ENCODE data around the gene CYB5B.

The CYB5B gene

DNA sequence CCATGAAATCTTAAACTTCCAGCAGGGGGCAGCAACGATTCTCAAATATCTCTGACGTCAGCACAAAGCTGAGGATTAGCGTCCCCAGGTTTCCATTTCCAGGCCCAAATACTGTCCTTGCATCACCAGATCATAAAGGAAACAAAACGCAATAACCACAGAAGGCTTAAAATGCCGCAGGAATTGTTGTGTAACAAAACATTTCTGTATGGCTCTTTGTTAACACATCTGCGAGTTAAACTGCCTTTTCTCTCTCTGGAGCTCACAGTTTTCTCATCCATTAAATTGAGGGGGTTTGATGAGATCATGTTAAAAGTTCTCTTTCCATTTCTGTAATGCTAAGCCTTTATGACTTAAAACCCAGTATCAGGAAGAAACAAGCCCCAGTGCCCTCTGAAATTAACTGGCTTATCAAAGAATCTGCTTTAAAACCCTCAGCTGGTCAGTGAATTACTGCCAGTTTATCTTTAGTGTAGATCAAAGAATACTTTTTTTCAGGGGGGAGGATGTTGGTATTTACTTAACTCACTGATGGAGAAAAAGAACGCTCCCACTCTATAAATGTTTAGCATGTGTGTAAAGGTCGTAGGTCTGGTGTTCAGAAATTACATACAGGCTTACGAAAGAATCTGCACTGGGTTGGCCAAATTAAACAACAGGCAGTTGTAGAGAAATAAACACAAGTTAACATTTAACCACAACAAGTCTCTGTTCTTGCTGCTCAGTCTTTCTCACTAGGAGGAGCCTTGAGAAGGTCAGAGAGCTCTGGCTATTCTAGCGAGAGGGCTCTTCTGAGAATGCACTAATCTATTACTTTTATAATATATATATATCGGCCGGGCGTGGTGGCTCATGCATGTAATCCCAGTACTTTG is 28.0 kb upstream of the CYB5B start:
- Histone ChIP-seq H3K27me3 (ENCODE audit: control insufficient read depth, insufficient read depth, low read length) (peaks cover 4% of the 10 kb centered on the region), H3K4me2 (ENCODE audit: low read length) (peak overlapping the region; percentile 57), H3K4me3 (ENCODE audit: low read length) (peak overlapping the region; percentile 2), H3K36me3 (ENCODE audit: insufficient read depth, low read length) (no peaks in the 10 kb centered on the region), H3K9ac (ENCODE audit: low read depth, low read length) (peak overlapping the region; percentile 58), H3K9me3 (replicated peaks; ENCODE audit: low read length) (no peaks in the 10 kb centered on the region), H3K4me1 (ENCODE audit: control insufficient read depth, insufficient read depth, low read length) (peaks cover 32% of the 10 kb centered on the region)

DNA sequence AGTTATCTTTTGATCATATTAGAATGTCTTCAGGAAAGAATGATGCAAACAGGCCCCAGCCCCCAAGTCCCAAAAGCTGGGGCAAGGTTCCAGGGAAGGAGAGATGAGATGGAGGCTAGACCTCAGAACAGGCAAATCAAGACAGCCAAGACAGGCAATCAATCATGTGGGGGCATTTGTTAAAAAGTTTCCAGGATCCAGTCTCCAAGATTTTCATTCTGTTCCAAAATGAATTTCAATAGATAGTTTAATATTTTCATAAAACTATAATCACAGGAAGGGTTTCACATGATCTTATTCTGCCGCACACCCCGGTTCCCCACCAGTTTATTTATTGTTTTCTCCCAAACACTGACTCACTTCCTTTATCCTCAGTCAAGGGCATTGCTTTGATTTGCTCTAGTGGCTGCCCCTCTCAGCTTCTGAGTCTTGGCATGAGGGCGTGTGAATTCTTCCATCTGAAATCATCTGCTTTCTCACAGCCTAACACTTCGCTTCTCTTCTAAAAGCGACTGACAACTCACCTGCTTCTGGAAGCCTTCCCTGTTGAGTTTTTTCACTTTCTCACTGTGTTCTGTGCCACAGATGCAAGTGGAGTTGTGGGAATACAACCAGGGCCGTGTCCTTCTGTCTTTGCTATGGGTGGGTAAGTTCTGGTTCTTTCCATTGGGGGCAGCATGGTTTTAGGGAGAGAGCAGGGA is 26.4 kb upstream of the CYB5B start:
- H3K4me2 ChIP-seq (ENCODE audit: low read length): peak overlapping the region; percentile 71
- H3K36me3 ChIP-seq (ENCODE audit: insufficient read depth, low read length): no peaks in the 10 kb centered on the region
- peaks cover 4% of the 10 kb centered on the region for H3K27me3 ChIP-seq (ENCODE audit: control insufficient read depth, insufficient read depth, low read length)
- H3K9me3 ChIP-seq (replicated peaks; ENCODE audit: low read length): no peaks in the 10 kb centered on the region
- H3K4me1 ChIP-seq (ENCODE audit: control insufficient read depth, insufficient read depth, low read length): peaks cover 32% of the 10 kb centered on the region
- H3K4me3 ChIP-seq (ENCODE audit: low read length): peak overlapping the region; percentile 25
- H3K9ac ChIP-seq (ENCODE audit: low read depth, low read length): peak overlapping the region; percentile 42

DNA sequence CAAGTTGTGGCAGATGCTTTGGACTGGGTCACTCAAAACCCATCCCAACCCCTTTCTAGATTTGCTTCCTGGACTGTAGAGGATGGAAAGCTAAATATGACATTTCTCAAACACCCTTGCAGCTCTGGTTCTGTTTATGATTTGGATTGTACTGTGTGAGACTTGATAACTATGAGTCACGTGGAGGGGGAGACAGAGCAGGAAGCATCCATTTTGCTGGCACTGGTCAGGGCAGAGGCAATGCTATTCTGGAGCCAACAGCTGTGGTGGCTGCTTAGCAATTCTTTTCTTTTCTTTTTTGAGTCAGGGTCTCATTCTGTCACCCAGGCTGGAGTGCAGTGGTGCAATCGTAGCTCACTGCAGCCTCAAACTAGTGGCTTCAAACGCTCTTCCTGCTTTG is 25.1 kb upstream of the CYB5B start:
- Histone ChIP-seq H3K36me3 (ENCODE audit: insufficient read depth, low read length) (no peaks in the 10 kb centered on the region), H3K4me2 (ENCODE audit: low read length) (no peak overlapping the region), H3K4me3 (ENCODE audit: low read length) (no peak overlapping the region), H3K27me3 (ENCODE audit: control insufficient read depth, insufficient read depth, low read length) (no peaks in the 10 kb centered on the region), H3K9me3 (replicated peaks; ENCODE audit: low read length) (no peaks in the 10 kb centered on the region), H3K4me1 (ENCODE audit: control insufficient read depth, insufficient read depth, low read length) (peaks cover 39% of the 10 kb centered on the region), H3K9ac (ENCODE audit: low read depth, low read length) (no peak overlapping the region)

- no peaks in the 10 kb centered on the region for H3K9me3 ChIP-seq (replicated peaks; ENCODE audit: low read length)
- peaks cover 32% of the 10 kb centered on the region for H3K4me1 ChIP-seq (ENCODE audit: control insufficient read depth, insufficient read depth, low read length)
- H3K4me3 ChIP-seq (ENCODE audit: low read length): no peak overlapping the region
- H3K4me2 ChIP-seq (ENCODE audit: low read length): no peak overlapping the region
- no peak overlapping the region for H3K9ac ChIP-seq (ENCODE audit: low read depth, low read length)
- no peaks in the 10 kb centered on the region for H3K36me3 ChIP-seq (ENCODE audit: insufficient read depth, low read length)
- no peaks in the 10 kb centered on the region for H3K27me3 ChIP-seq (ENCODE audit: control insufficient read depth, insufficient read depth, low read length)
Observed at GRCh38 chr16:69402439-69402838, 22.0 kb upstream of the CYB5B start.

GRCh38 chr16:69404275-69404805 is 20.1 kb upstream of the CYB5B start:
- no peaks in the 10 kb centered on the region for H3K27me3 ChIP-seq (ENCODE audit: control insufficient read depth, insufficient read depth, low read length)
- H3K9ac ChIP-seq (ENCODE audit: low read depth, low read length): peak overlapping the region; percentile 31
- H3K4me3 ChIP-seq (ENCODE audit: low read length): no peak overlapping the region
- no peaks in the 10 kb centered on the region for H3K9me3 ChIP-seq (replicated peaks; ENCODE audit: low read length)
- peak overlapping the region; percentile 64 for H3K4me2 ChIP-seq (ENCODE audit: low read length)
- no peaks in the 10 kb centered on the region for H3K36me3 ChIP-seq (ENCODE audit: insufficient read depth, low read length)
- H3K4me1 ChIP-seq (ENCODE audit: control insufficient read depth, insufficient read depth, low read length): peaks cover 20% of the 10 kb centered on the region

GRCh38 chr16:69405326-69405725 is 19.1 kb upstream of the CYB5B start:
- H3K4me2 ChIP-seq (ENCODE audit: low read length): no peak overlapping the region
- H3K4me3 ChIP-seq (ENCODE audit: low read length): no peak overlapping the region
- H3K36me3 ChIP-seq (ENCODE audit: insufficient read depth, low read length): no peaks in the 10 kb centered on the region
- H3K9ac ChIP-seq (ENCODE audit: low read depth, low read length): no peak overlapping the region
- no peaks in the 10 kb centered on the region for H3K27me3 ChIP-seq (ENCODE audit: control insufficient read depth, insufficient read depth, low read length)
- no peaks in the 10 kb centered on the region for H3K9me3 ChIP-seq (replicated peaks; ENCODE audit: low read length)
- peaks cover 26% of the 10 kb centered on the region for H3K4me1 ChIP-seq (ENCODE audit: control insufficient read depth, insufficient read depth, low read length)

- no peak overlapping the region for H3K9ac ChIP-seq (ENCODE audit: low read depth, low read length)
- no peak overlapping the region for H3K4me3 ChIP-seq (ENCODE audit: low read length)
- peaks cover 30% of the 10 kb centered on the region for H3K4me1 ChIP-seq (ENCODE audit: control insufficient read depth, insufficient read depth, low read length)
- no peaks in the 10 kb centered on the region for H3K27me3 ChIP-seq (ENCODE audit: control insufficient read depth, insufficient read depth, low read length)
- no peaks in the 10 kb centered on the region for H3K9me3 ChIP-seq (replicated peaks; ENCODE audit: low read length)
- no peak overlapping the region for H3K4me2 ChIP-seq (ENCODE audit: low read length)
- no peaks in the 10 kb centered on the region for H3K36me3 ChIP-seq (ENCODE audit: insufficient read depth, low read length)
Observed at GRCh38 chr16:69405757-69406156, 18.7 kb upstream of the CYB5B start.

- no peak overlapping the region for H3K9ac ChIP-seq (ENCODE audit: low read depth, low read length)
- no peaks in the 10 kb centered on the region for H3K27me3 ChIP-seq (ENCODE audit: control insufficient read depth, insufficient read depth, low read length)
- no peaks in the 10 kb centered on the region for H3K9me3 ChIP-seq (replicated peaks; ENCODE audit: low read length)
- peaks cover 31% of the 10 kb centered on the region for H3K4me1 ChIP-seq (ENCODE audit: control insufficient read depth, insufficient read depth, low read length)
- H3K4me2 ChIP-seq (ENCODE audit: low read length): no peak overlapping the region
- no peak overlapping the region for H3K4me3 ChIP-seq (ENCODE audit: low read length)
- no peaks in the 10 kb centered on the region for H3K36me3 ChIP-seq (ENCODE audit: insufficient read depth, low read length)
Observed at GRCh38 chr16:69406780-69407331, 17.6 kb upstream of the CYB5B start.

DNA sequence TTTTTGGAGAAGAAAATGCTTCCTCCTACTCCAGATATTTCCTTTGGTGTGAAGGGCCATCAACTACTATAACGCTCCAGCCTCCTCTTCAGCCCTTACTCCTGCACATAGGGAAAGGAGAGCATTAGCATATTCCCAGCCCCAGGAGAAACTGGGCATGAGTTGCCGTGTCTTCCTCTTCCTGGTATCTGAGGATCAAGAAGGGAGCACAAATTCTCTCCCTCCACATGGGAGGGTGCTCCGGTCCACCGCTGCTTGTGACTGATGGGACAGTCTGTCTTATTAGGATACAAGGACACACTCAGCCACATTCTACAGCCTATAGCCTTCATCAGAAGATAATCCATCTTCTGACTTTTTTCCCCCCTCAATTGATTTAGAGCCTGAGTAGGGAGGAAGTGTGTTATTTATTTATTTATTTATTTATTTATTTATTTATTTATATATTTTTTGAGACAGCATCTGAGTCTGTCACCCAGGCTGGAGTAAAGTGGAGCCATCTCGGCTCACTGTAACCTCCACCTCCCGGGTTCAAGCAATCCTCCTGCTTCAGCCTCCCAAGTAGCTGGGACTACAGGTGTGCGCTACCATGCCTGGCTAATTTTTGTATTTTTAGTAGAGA is 16.6 kb upstream of the CYB5B start:
- Histone ChIP-seq H3K4me3 (ENCODE audit: low read length) (no peak overlapping the region), H3K4me2 (ENCODE audit: low read length) (no peak overlapping the region), H3K27me3 (ENCODE audit: control insufficient read depth, insufficient read depth, low read length) (no peaks in the 10 kb centered on the region), H3K9ac (ENCODE audit: low read depth, low read length) (no peak overlapping the region), H3K9me3 (replicated peaks; ENCODE audit: low read length) (no peaks in the 10 kb centered on the region), H3K4me1 (ENCODE audit: control insufficient read depth, insufficient read depth, low read length) (peaks cover 31% of the 10 kb centered on the region), H3K36me3 (ENCODE audit: insufficient read depth, low read length) (no peaks in the 10 kb centered on the region)

DNA sequence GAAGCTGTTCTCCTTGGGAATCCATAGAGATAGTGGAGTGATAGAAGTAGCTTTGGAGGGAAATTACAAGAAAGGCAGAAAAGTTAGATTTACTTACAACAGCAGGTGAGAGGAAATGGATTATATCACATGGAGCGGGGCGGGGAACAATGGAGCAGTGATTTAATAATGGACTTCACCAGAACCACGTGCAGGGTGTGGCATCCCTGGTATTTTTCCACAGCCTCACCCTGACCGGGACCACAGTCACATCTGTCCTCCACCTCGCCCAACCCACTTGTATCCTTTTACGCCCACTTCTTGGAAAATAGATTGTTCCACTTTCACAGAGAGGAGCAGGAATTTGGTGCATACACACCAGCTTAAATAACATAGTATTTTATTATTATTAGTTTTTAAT is 15.9 kb upstream of the CYB5B start:
- H3K36me3 ChIP-seq (ENCODE audit: insufficient read depth, low read length): no peaks in the 10 kb centered on the region

More for the DNA sequence above, 15.9 kb upstream of the CYB5B start:
- no peak overlapping the region for H3K4me3 ChIP-seq (ENCODE audit: low read length)
- H3K9me3 ChIP-seq (replicated peaks; ENCODE audit: low read length): no peaks in the 10 kb centered on the region
- no peaks in the 10 kb centered on the region for H3K27me3 ChIP-seq (ENCODE audit: control insufficient read depth, insufficient read depth, low read length)
- H3K4me2 ChIP-seq (ENCODE audit: low read length): no peak overlapping the region
- peaks cover 31% of the 10 kb centered on the region for H3K4me1 ChIP-seq (ENCODE audit: control insufficient read depth, insufficient read depth, low read length)
- H3K9ac ChIP-seq (ENCODE audit: low read depth, low read length): no peak overlapping the region
